Peyer's patch (tissue), 4 donors: ENCODE measurements around the gene PLA2G12A.

Experiments
- POLR2A ChIP-seq, 2 donors: fragments of 450-650 bp; IDR thresholded peaks; one replicate each; pipeline ENCODE4 v1.5.1; 2017; ENCODE audit warnings: antibody characterized with exemption in 2 of 2, mild to moderate bottlenecking in 2 of 2, moderate library complexity in 2 of 2
- TF ChIP-seq, protein P1 (sequence below), 6 experiments: fragments of 450-650 bp in 4 of 6; fragments of 200-600 bp in 2 of 6; sonication (generic) in 1 of 6; IDR thresholded peaks; one replicate each; pipeline ENCODE4 v1.5.1; 2017 to 2019; ENCODE audit warnings: antibody characterized with exemption in 6 of 6, mild to moderate bottlenecking in 3 of 6, moderate library complexity in 1 of 6

DNA sequence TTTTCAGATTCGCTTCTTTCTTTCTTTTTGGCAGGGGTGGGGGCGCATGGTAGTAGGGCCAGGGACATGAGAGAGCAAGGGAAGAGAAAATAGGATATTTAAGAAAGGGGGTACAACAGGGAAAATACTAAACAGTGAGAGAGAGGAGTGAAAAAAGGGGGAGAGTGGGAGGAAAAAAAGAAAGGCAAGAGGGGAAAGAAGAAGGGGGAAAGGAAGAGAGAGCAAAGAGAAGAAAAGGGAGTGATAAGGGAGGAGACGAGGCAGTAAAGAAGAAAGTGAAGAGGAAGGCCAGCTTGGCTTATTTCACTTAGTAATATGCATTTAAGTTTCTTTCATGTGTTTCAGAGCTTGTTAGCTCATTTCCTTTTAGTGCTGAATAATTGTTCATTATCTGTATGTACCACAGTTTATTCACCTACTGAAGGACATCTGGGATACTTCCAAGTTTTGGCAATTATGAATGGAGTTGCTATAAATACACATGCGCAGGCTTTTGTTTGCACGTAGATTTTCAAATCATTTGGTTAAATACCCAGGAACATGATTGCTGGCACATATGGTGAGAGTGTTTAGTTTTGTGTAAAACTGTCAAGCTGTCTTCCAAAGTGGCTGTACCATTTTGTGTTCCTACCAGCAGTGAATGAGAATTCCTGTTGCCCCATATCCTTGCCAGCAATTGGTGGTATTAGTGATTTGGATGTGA is 63.9 kb downstream of the PLA2G12A start:
- TF ChIP-seq, protein P1, sequence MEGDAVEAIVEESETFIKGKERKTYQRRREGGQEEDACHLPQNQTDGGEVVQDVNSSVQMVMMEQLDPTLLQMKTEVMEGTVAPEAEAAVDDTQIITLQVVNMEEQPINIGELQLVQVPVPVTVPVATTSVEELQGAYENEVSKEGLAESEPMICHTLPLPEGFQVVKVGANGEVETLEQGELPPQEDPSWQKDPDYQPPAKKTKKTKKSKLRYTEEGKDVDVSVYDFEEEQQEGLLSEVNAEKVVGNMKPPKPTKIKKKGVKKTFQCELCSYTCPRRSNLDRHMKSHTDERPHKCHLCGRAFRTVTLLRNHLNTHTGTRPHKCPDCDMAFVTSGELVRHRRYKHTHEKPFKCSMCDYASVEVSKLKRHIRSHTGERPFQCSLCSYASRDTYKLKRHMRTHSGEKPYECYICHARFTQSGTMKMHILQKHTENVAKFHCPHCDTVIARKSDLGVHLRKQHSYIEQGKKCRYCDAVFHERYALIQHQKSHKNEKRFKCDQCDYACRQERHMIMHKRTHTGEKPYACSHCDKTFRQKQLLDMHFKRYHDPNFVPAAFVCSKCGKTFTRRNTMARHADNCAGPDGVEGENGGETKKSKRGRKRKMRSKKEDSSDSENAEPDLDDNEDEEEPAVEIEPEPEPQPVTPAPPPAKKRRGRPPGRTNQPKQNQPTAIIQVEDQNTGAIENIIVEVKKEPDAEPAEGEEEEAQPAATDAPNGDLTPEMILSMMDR (IDR thresholded peaks at IDR 0.05), result no peak
- TF ChIP-seq POLR2A (IDR thresholded peaks at IDR 0.05), result no peak
